ENCODE data around the gene KRT2. TPM values are rescaled to one million over a fixed set of nuclear protein-coding genes. Genes with fewer than 3 reads are reported as not detected.

Gene KRT2
- polyA plus RNA-seq, 1 donor = not detected

DNA sequence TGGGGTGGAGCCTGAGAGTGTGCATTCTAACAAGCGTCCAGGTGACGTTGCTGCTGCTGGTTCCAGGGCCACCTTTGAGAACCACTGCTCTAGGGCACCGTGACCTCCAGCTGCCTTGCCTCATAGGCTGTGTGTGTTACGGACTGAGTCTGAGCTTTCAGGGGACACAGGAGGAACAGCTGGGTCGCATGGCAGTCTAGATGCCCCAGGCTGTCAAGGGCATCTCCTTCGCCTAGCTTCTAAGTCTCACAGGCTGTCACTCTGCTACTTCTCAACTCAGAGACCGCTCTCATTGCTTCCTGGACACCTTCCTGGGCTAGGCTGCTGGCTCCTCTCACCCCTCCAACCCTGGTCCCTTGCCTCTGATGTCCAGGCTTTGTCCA lies 34.6 kb downstream of the KRT2 start:
- DNase-seq (ENCODE audit: low read depth) = no peak

DNA sequence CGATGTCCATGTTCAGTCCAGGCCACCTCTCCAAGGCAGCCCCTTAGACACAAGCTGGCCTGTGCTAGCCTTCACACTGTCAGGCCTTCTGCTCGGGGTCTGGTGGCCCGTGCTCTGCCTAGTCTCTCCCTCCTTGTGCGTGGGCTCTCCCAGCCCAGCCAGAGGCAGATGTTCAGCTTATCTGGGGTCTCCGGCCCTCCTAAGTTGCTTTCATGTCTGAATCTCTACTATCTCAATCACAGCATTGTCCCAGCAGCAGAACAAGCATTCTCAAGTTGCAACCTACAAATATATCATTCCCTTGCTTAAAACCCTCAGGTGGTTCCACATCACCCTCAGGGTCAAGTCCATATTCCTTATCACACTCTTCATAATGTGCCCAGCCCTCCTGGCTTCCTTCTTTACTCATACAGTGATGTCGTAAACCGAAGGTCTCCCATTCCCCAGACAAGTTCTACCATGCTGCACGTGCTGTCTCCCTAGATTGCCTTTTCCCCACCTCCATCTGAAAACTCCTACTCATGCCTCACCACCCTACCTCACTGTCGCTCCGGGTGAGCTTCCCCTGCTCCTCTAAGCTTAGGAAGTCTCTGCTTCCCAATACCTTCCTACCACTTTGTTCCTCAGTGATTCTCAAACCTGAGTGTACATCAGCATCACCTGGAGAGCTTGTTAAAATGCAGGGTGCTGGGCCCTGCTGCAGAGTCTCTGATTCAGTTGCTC lies 35.2 kb downstream of the KRT2 start:
- DNase-seq (ENCODE audit: low read depth) = no peak

DNA sequence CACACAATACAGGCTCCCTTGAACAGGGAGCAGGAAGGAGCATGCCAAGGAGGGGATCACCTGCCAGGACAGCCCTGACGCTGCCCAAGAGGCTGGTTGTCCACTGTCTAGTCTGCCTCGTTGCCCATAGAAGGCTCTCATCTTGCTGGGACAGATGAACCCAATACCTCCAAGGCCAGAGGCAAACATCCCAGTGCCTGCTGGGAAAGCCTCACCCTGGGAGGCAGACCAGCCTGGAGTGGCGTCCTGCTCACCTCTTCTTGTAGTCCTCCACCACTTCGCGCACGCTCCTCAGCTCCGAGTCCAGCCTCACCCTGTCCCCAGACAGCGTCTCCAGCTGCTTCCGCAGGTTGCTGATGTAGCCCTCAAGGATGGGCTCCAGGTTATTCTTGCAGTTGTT lies 36.1 kb downstream of the KRT2 start:
- no peak for DNase-seq (ENCODE audit: low read depth)

DNA sequence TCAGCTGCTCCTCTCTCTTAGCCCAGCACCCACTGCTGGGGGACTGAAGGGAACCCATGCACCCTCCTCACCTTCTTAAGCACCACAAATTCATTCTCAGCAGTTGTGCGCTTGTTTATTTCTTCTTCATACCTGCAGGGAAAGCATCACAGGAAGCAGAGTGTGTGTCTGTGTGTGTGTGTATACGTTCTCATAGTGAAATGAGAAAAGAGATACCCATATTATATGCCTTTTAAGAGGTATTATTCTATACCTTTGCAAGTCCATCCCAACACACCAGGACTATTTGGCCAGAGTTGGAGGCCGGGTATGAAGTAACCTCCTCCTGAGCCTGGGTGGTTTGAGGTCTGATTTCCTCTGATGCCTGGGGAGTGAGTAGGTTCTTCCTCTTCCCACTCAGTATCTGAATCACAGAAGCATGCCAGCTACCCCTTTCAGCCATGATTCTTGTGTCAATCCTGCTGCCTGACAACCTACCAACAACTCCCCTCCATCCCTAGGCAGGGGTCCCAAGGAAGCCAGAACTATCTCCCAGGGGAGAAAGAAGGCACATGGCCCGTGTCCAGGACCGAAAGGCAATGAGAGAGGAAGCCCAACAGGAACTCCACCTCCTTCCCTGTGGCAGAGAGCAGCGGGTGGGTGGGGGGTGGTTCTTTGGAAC lies 36.7 kb downstream of the KRT2 start:
- DNase-seq (ENCODE audit: low read depth) = no peak

DNA sequence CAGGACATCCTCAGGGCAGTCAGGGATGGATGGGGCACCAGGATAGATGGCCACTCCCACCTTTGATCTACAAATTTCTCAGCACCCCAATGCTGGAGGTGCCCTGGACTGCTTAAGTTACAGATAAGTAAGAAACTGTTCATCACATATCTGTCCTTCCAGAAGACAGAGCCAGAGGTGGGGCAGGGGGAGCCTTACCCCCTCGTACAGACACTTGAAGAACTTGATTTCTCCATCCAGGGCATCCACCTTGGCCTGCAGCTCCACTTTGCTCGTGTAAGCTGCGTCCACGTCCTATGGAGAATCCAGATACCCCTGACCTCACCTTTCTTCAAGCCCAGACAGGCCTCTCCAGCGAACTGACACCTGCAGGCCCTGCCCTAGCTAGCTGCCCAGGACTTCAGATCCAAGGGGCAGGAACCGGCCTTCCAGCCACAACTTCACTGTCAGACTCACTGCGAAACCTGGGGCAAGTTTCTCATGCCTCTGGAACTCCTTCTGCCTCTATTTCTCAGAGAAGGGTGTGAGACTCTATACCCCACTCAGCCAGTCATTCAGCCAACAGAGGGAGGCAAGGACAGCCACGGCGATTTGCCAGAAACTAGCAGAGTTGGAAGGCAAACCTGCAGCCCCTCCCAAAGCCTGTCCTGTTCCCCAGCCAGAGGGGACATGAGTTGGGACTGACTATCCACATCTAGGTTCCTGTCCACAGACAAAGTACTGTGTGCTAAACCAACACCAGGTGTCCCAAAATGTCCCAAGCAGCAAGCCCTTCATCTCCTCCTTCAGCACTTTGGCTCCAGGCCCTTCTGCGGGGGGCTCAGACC lies 37.4 kb downstream of the KRT2 start:
- DNase-seq (ENCODE audit: low read depth) = no peak

DNA sequence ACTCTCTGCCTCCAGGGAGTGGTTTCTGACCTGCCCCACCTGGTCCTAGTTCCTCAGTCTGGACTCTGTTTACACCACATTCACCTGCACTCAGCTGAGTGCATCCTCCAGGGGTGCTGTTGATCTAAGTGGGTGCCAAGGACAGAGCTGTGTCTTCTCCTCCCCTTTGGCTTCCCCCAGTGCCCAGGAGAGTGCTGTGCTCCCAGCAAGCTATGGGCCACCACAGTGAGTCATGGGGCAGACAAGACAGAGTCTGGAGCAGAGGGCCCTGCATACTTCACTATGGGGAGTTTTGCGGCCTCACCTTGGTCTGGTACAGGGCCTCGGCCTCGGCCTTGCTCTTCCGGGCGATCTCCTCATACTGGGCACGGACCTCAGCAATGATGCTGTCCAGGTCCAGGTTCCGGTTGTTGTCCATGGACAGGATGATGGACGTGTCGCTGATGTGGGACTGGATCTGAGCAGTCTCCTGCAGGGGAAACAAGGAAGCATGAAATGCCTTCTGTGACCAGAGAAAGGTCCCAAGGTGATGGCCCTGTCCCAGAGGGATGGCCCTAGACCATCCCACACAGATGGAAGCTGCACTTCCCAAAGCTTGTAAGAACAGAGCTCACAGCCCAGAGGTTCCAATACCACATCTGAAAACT lies 38.5 kb downstream of the KRT2 start:
- no peak for DNase-seq (ENCODE audit: low read depth)

DNA sequence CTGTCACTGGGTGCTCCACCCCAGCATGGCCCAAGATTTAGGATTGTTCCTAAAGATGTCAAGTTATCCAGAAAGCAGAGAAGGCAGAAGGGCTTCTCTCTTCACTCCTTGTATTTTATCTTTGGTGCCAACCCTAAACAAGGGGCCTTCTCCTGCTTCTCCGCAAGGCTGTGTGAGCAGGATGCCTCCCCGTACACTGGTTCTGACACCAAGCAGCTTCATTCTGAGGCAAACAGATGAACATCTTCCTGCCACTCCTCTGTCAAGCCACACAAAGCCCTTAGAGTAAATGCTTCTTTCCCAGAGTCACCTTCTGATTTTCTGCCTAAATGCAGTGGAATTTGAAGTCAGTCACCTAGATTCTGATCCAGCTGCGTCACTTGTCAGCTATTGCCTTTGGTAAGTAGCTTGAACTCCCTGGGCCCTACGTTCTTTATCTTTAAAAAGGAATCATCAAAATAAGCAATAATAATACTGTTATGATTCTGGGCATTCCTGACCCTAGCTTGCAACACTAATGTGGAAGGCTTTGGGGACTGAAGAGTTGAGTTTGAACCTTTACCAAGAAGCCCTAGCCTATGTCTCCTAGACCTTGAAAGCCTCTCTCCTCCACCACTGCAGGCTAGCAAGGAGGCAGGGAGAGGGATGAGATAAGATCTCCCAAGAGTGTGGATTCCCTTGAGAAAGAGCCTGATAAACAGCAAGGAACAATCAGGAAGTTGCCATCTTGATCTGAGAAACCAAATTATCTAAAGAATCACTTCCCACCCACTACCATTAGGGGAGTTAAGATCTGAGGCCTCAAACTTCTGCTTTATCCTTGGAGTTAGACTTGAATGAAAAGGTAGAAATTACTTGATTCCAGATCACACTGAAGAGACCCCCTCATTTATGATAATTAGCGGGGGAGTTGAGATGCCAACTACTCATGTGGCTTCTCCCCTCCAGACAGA lies 39.3 kb downstream of the KRT2 start:
- no peak for DNase-seq (ENCODE audit: low read depth)

DNA sequence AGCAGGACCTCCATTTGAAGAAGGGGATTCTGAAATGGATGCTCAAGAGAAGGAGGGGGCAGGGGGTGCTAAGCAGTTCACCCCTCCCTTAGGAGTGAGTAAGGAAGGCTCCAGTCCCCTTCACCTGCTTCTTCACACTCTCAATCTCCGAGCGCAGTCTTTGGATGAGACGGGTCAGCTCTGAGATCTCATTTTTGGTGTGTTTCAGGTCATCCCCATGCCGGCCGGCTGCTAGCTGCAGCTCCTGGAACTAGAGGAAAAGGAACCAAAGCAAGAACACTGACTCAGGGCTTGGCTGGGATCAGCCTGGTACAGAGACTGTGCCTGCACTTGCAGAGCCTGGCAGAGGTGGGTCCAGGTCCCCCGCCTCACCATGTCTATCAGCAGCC lies 40.9 kb downstream of the KRT2 start:
- DNase-seq (ENCODE audit: low read depth) = no peak

DNA sequence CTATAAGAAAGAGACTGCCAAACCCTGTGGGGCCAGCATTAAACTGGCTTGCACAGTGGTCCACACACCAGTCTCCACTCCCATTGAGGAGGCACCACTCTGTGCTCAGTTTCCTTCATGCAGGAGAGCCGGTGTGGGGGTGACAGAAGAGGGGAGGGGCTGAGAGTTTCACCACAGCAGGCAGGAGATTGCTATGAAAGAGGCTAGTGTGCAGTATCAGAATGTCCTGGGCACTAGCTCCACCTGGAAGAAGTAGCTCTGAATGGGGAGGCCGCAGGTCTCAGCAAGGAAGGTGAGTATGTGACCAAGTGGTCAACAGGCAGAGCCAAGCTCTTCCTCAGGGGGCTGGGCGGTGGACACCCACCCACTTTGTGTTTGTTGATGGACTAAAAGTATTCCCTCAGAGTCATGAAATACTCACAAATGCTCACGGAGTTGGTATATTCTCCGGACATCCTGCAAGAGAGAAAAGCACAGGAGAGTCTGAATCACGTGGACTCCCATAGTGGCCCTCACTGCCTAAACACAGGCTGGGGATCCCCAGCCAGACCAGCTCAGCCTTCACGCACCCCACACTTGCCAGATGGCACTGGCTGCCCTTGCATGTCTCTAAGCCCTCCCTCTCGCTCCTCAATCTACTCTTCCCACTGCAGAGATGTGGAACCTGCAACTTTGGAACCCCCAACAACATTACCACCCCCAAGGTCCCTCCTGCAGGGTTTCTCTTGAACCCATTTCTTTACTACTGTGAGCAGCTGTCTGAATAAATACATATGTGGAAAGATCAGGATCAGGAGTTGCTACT lies 43.0 kb downstream of the KRT2 start:
- no peak for DNase-seq (ENCODE audit: low read depth)

DNA sequence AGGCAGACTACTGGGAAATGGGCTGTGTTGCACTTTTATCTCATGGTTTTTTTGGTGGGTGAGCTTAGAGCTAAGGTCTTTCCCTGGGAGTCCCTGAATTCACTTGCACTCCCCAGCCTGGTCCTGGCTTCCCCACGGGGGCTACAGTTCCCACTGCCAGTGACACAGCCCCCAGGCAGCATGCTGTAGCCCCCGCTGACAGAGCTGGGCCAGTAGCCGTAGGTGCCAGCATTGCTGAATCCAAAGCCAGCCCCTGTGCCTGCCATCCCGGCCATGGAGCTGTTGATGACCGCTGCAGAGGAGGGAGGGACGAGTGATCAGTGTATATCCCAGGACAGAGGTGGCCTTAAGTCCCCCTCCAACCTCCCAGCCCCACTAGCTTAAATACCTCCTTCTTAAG lies 43.9 kb downstream of the KRT2 start:
- no peak for DNase-seq (ENCODE audit: low read depth)

DNA sequence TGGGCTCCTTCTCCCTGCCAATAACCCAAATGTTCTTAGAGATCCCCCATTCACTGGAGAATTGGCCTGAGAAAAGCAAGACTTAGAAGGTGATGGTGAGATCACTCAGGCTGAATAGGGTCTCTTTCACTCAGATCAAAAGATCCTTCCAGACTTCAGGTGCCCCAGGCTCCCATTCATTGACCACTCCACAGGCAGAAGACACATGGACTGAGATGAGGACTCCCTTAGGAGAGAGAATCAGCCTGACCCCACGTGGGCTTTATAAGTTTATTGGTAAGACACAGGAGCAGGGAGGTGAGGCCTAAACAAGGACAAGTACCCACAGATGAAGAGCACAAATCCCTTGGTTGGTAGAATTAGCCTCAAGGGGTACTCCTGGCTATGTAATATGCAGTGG lies 44.7 kb downstream of the KRT2 start:
- no peak for DNase-seq (ENCODE audit: low read depth)

DNA sequence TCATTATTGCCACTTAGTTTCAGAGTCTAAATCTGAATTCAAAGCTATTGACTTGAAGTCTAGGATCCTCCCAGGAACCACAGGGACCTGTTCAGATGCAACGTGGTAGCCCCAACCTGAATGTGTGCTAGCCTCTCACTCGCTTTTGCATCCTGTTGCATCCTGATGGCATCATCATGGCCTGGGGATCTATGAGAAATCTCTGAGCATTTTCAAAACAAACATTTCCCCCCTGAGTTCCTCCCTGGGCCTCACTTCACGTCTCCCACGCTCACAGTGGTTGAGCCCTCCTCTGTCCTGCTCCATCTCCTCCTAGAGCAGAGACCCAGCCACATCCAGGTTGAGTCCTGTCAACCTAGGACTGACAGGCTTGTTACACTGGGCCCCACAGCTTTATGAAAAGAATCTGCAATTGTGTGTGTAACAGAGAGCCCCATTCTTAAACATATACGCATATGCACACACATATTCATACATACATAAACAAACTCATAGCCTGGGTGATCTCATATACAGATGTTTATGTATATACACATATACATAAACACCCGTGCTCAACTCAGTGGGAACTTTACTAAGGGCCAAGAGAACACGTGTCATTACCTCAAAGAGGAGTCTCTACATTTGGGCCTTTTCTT lies 45.3 kb downstream of the KRT2 start:
- DNase-seq (ENCODE audit: low read depth) = no peak

DNA sequence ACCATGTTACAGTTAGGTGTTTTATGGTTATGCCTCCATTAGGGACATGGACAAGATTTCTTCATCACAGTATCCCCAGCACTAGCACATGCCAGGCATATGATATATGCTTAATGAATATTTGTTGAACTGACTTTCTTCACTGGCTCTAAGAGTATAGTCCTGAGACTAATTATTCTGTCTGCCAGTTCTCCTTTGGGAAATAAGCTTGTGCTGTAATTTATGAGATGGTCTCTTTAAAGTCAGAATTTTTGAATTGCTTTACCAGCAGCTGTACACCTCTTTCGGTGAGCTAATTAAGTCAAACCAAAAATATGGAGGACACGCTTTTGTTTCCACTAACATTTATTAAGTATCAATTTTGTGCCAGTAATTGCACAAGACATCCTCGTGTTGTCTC lies 45.9 kb downstream of the KRT2 start:
- DNase-seq (ENCODE audit: low read depth) = no peak

DNA sequence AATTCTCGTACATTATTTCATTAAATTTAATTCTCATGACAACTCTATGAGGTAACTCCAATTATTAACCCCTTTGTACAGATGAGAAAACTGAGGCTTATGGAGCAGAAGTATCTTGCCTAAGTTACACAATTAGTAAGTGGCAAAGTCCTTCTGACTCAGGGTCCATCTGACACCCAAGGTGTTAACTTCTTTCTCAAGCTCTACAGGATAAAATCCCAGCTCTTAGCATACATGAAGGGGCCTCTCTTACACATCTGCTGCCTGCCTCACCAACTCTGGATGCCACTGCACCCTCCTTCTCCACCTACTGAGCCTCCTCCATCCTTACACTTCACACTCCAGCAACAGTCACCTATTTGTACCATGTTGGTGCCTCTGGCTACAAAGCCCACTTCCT lies 46.5 kb downstream of the KRT2 start:
- no peak for DNase-seq (ENCODE audit: low read depth)

DNA sequence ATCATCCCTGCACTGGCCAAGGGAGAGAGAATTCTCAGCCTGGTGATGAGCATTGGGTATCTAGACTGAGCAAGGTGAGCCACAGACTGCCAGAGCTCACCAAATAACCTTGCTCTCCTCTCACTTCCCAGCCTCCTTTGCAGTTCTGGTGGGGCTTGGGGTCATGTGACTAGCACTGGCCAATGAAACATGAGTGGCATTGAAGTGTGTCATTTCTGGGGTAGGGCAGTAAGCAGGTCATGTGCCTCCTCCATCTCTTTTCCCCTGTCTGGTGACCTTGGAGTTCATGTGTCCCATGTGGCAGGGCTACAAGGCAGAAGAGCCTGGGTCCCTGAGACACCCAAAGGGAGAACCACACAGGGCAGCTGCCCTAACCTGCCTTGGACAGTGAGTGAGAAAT lies 47.2 kb downstream of the KRT2 start:
- DNase-seq (ENCODE audit: low read depth) = no peak

DNA sequence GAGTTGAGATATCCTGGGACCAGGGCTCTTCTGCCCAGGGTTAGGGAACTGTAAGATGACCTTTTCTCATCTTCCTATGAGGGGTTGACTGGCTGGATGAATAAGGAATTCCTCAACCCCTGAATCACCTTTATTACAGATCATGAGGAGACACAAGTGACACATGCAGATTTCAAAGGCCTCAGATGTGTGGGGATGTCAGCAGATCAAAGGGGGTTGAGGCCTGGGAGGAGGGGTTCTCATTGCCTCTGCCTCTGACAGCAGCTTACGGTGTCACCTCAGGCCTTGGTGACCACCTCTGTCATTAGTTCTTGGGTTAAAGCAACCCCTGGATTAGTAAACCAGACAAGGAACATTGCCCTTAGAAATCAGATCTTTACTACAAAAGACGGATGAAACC lies 48.7 kb downstream of the KRT2 start:
- no peak for DNase-seq (ENCODE audit: low read depth)

DNA sequence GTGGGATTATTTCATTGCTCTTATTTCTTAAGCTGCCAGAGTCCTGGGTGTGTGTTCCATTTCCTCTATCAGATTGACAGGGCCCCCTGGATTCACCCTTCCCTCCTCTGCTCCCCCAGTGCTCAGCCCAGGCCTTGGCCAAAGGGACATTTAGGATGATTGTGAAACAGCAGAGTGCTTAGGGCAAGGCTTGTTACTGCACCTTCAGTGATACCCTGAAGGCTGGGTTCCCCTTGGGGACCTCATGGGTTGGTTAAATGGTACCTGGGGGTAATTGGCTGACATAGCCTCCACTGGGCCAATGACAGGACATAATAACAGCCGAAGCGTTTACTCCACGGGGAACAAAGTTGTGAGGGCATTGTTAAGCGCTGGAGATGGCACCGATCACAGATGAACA lies 49.5 kb downstream of the KRT2 start:
- no peak for DNase-seq (ENCODE audit: low read depth)

DNA sequence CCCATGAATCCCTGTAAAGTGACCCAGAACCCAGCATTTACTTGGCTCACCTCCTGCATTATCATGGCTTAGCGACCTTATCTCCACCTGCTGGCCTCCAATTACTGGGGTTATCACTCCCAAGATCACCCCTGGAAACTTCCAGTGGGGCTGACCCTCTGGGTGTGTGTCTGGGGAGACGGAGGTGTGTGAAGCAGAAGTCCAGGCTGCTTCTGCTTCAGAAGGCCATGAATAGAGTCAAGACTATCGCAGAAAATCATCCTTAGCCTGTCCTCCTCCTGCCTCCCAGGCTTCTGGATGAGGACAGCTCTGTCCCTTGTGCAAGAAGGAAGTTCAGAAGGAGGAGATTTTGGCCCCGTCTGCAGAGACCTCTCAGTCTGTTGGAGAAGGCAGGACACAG lies 50.3 kb downstream of the KRT2 start:
- DNase-seq (ENCODE audit: low read depth) = no peak

DNA sequence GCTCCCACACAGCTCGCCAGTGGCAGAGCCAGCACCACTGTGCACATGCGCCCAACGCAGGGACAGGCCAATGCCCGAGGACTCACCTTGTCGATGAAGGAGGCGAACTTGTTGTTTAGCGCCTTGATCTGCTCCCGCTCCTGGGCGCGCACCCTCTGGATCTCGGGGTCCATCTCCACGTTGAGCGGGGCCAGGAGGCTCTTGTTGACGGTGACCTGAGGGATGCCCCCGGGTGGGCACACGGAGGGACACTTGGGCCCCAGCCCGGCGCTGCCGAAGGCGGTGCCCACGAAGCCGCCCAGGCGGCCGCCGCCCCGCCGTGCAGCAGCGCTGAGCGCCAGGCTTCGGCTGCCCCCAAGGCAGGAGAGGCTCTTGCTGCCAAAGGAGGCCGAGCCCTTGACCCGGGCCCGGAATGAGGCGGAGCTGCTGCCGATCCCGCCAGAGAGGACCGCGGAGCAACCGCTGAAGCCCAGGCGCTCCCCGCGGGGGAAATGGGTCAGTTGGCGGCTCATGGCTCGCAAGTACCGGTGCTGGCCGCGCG lies 51.0 kb downstream of the KRT2 start, which contains the start of gene KRT72:
TSS of gene KRT72 (minus strand) at position 523 of the 541 bp plus-strand sequence. CDS start at position 512, 11 bp downstream.
- DNase-seq (ENCODE audit: low read depth) = no peak
